SH-SY5Y (cell line): ENCODE results near the gene TACC3.

Experiments used
- GATA2 ChIP-seq: IDR thresholded peaks from 2 replicates; pipeline ENCODE4 v1.6.1; 2011; ENCODE audit warnings: mild to moderate bottlenecking, low read depth, low read length
- GATA3 ChIP-seq: IDR thresholded peaks from 2 replicates; pipeline ENCODE4 v1.6.1; 2011; ENCODE audit warnings: low read depth, mild to moderate bottlenecking, low read length, moderate library complexity

- TF ChIP-seq GATA2 (no peak), GATA3 (no peak)
Measured at GRCh38 chr4:1761130-1761689, 39.9 kb downstream of the TACC3 start.
